Nephron (organoid): ENCODE data around the gene MERTK.
A peak's percentile ranks its signal among the peaks of the same experiment; 100 is the strongest.

Experiments
- H3K27ac Mint-ChIP-seq, 3 experiments: 2 replicates each; pipeline ENCODE4 v1.8.0; 2020; ENCODE audit warnings: mixed read lengths in 3 of 3, mild to moderate bottlenecking in 2 of 3, moderate library complexity in 1 of 3
- H3K27me3 Mint-ChIP-seq: 2 replicates; pipeline ENCODE4 v1.8.0; 2021; ENCODE audit warnings: low read depth, mild to moderate bottlenecking, moderate library complexity, mixed read lengths
- H3K36me3 Mint-ChIP-seq: 2 replicates; pipeline ENCODE4 v1.8.0; 2020; ENCODE audit warnings: low read depth, mixed read lengths
- H3K4me1 Mint-ChIP-seq: 2 replicates; pipeline ENCODE4 v1.8.0; 2020; ENCODE audit warnings: mixed read lengths
- H3K4me3 Mint-ChIP-seq, 3 experiments: 2 replicates each; pipeline ENCODE4 v1.8.0; 2020; ENCODE audit warnings: mild to moderate bottlenecking in 3 of 3, mixed read lengths in 3 of 3, moderate library complexity in 2 of 3
- H3K9me3 Mint-ChIP-seq: 2 replicates; pipeline ENCODE4 v1.8.0; 2020; ENCODE audit warnings: mixed read lengths
- CTCF ChIP-seq, 3 experiments: fragments of 200-600 bp; sonication (generic); IDR thresholded peaks; one replicate each; pipeline ENCODE4 v1.5.0; 2021; ENCODE audit warnings: antibody characterized with exemption in 3 of 3; ENCODE audit not compliant: unreplicated experiment in 3 of 3

The MERTK gene

DNA sequence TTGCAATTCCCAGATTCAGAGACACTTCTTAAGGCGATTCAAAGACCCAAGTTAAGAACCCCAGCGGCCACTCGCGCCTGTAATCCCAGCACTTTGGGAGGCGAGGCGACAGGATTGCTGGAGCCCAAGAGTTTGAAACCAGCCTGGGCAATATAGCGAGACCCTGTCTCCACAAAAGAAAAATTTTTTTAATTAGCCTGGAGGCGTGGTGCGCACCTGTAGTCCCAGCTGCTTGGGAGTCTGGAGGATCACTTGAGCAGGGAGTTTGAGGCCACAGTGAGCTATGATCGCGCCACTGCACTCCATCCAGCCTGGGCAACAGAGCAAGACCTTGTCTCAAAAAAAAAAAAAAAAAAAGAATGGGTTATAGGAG lies 13.8 kb upstream of the MERTK start:
- peak overlapping the region; percentile 89 to 95 (median 91) for H3K27ac Mint-ChIP-seq
- no peaks in the 10 kb centered on the region for H3K4me1 Mint-ChIP-seq
- no peaks in the 10 kb centered on the region for H3K9me3 Mint-ChIP-seq
- peak overlapping the region; percentile 91 to 97 (median 94) for H3K4me3 Mint-ChIP-seq
- H3K27me3 Mint-ChIP-seq, result no peaks in the 10 kb centered on the region
- TF ChIP-seq CTCF (IDR thresholded peaks at IDR 0.05; ENCODE audit: unreplicated experiment in 3 of 3), result no peak
- peaks cover 4% of the 10 kb centered on the region for H3K36me3 Mint-ChIP-seq

DNA sequence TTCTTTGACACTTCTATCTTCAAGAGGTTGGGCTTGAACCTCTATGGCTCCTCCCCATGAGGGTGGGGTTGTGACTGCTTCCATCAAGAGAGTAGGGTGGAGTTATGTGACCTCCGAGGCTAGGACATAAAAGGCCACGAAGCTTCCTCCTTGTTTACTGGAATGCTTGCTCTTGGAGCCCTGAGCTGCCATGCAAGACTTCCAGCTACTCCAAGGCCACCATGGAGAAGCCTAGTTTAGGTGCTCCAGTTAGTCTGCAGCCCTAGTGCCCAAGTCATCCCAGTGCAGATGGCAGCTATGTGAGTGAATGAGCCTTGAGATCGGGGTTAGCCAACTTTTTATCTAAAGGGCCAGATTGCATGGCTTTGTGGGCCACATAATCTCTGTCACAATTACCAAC lies 2.4 kb upstream of the MERTK start:
- Mint-ChIP-seq H3K4me1 (peaks cover 21% of the 10 kb centered on the region), H3K27me3 (peaks cover 6% of the 10 kb centered on the region), H3K27ac (peak overlapping the region in 1 of 3 experiments; percentile 64), H3K9me3 (no peaks in the 10 kb centered on the region), H3K4me3 (peak overlapping the region; percentile 56 to 78 (median 75)), H3K36me3 (no peaks in the 10 kb centered on the region)
- no peak for TF ChIP-seq CTCF (IDR thresholded peaks at IDR 0.05; ENCODE audit: unreplicated experiment in 3 of 3)

DNA sequence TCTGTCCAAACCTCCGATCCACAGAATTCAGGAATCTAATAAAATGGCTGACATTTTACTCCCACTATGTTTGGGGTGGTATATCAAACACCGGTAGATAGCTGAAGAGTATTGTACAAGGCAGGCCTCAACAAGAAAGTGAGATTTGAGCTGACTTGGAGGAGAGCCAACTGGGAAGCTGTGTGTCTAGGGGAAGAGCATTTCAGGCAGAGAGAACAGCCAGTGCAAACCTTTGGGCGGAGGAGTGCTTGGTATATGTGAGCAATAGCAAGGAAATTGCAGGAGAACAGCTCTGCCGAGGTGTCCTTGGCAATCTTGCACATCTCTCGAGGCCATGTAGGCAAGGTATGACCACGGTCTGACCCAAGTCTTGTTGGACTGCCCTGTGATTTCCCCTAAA lies 1.8 kb upstream of the MERTK start:
- Mint-ChIP-seq H3K27ac (peak overlapping the region in 2 of 3 experiments; percentile 64 to 75), H3K27me3 (peaks cover 6% of the 10 kb centered on the region), H3K36me3 (no peaks in the 10 kb centered on the region), H3K9me3 (no peaks in the 10 kb centered on the region), H3K4me3 (peak overlapping the region; percentile 56 to 78 (median 75)), H3K4me1 (peaks cover 23% of the 10 kb centered on the region)
- no peak for TF ChIP-seq CTCF (IDR thresholded peaks at IDR 0.05; ENCODE audit: unreplicated experiment in 3 of 3)

DNA sequence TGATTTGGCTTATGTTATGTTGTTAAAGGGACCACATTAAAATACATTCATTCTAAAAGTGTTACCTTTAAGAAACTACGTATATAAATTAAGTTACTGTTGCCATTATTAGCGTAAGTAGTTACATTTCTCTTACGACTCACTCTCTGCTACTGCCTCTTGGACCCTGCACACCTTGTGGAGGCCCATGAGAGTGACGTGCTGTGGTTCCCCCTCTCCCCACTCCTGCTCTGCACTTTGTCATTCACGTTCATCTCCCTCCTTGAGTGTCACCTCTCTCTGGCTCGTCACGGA lies 830 bp upstream of the MERTK start:
- TF ChIP-seq CTCF (IDR thresholded peaks at IDR 0.05; ENCODE audit: unreplicated experiment in 3 of 3), result no peak
- Mint-ChIP-seq H3K4me3 (peak overlapping the region; percentile 92 to 95 (median 93)), H3K9me3 (no peaks in the 10 kb centered on the region), H3K27ac (peak overlapping the region; percentile 77 to 98 (median 96)), H3K36me3 (no peaks in the 10 kb centered on the region), H3K4me1 (peaks cover 27% of the 10 kb centered on the region), H3K27me3 (peaks cover 10% of the 10 kb centered on the region)

DNA sequence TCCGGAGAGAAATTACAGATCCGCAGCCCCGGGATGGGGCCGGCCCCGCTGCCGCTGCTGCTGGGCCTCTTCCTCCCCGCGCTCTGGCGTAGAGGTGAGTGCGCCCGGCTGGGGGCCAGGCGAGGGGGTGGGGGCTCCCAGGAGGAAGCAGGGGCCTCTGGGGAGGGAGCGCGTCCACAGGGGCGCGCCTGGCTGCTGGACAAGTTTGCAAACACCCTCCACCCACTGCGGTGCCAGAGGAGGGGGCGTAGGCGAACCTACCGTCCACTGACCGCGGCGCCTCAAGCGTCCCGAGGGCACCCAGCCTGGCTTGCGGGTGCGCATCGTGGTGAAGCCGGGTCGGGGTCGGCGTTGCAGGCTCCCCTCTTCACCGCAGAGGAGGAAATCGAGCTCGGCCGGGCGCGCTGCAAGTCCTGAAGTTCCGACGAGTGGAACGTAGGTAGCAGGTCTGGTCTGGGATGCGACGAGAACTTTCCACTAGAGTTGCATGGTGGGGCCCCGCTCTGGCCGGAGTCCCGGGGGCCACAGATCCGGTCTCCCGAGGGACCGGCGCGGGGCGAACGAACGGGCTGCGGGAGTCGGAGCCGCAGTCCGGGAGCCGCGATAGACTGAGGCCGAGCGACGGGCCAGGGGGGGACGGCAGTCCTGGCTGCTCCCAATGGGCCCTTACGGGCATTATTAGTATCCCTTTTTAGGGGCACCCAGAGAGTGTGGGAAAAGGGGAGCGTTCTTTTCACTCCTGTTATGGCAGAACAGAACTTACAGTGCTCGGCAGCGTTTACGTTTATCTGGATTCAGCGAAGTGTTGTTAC lies 502 bp downstream of the MERTK start:
- H3K36me3 Mint-ChIP-seq, result no peaks in the 10 kb centered on the region
- H3K27ac Mint-ChIP-seq, result peak overlapping the region; percentile 53 to 98 (median 79)
- peaks cover 38% of the 10 kb centered on the region for H3K4me1 Mint-ChIP-seq
- no peak for TF ChIP-seq CTCF (IDR thresholded peaks at IDR 0.05; ENCODE audit: unreplicated experiment in 3 of 3)
- H3K4me3 Mint-ChIP-seq, result peak overlapping the region; percentile 78 to 91 (median 89)
- no peaks in the 10 kb centered on the region for H3K9me3 Mint-ChIP-seq
- H3K27me3 Mint-ChIP-seq, result peaks cover 13% of the 10 kb centered on the region

DNA sequence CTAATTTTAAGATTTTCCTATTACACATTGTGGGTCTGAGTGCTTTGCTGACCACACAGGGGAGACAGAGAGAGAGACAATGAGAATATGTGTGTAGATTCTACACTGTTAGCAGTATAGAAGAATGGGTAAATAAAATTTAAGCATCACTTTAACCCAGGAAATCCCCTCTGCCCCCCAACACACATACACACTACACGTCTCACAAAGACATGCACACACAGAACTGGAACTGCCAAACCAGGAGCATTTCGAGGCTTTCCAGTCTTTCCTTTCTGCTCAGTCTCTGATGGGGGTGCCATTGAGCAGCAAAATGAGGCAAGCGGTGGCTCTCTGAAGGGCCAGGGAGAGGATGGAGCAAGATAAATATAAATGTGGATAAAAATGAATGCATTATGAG lies 2.5 kb downstream of the MERTK start:
- Mint-ChIP-seq H3K27ac (peak overlapping the region; percentile 64 to 84 (median 84)), H3K4me3 (peak overlapping the region; percentile 78 to 91 (median 89)), H3K36me3 (no peaks in the 10 kb centered on the region), H3K9me3 (no peaks in the 10 kb centered on the region), H3K4me1 (peaks cover 48% of the 10 kb centered on the region), H3K27me3 (peaks cover 13% of the 10 kb centered on the region)
- TF ChIP-seq CTCF (IDR thresholded peaks at IDR 0.05; ENCODE audit: unreplicated experiment in 3 of 3), result peak; percentile 42 to 53 (median 45)
